MM.1S (cell line): ENCODE data around the gene OR10A5.

Source experiments
- DNase-seq: peaks from one replicate; pipeline ENCODE4 v3.0.0-alpha.2; 2015
- H2AFZ ChIP-seq: fragments of 300-600 bp; sonication (generic); 2 replicates; pipeline ENCODE4 v1.6.0; 2016; ENCODE audit warnings: antibody characterized with exemption, low read length
- H3F3A ChIP-seq: fragments of 300-600 bp; sonication (generic); 2 replicates; pipeline ENCODE4 v1.6.1; 2016; ENCODE audit warnings: mild to moderate bottlenecking, antibody characterized with exemption, low read length, moderate library complexity, mixed read lengths; ENCODE audit not compliant: insufficient read depth
- H3K27ac ChIP-seq: fragments of 300-600 bp; sonication (generic); 2 replicates; pipeline ENCODE4 v1.5.1; 2016; ENCODE audit warnings: mild to moderate bottlenecking, low read length
- H3K27me3 ChIP-seq: fragments of 300-600 bp; sonication (generic); replicated peaks from 2 replicates; pipeline ENCODE4 v1.6.0; 2016; ENCODE audit warnings: low read length; ENCODE audit not compliant: insufficient read depth
- H3K36me3 ChIP-seq: fragments of 300-600 bp; sonication (generic); replicated peaks from 2 replicates; pipeline ENCODE4 v1.6.1; 2016; ENCODE audit warnings: mild to moderate bottlenecking, low read length, mixed read lengths; ENCODE audit not compliant: insufficient read depth
- H3K4me1 ChIP-seq: fragments of 300-600 bp; sonication (generic); 2 replicates; pipeline ENCODE4 v1.6.1; 2016; ENCODE audit warnings: low read length, mixed read lengths
- H3K4me2 ChIP-seq: fragments of 300-600 bp; sonication (generic); 2 replicates; pipeline ENCODE4 v1.6.0; 2016; ENCODE audit warnings: low read depth, low read length
- H3K4me3 ChIP-seq: fragments of 300-600 bp; sonication (generic); 2 replicates; pipeline ENCODE4 v1.5.1; 2016; ENCODE audit warnings: low read length, mixed read lengths
- H3K79me2 ChIP-seq: fragments of 300-600 bp; sonication (generic); 2 replicates; pipeline ENCODE4 v1.6.1; 2016; ENCODE audit warnings: mixed run types, low read length, mixed read lengths
- H3K9ac ChIP-seq: fragments of 300-600 bp; sonication (generic); 2 replicates; pipeline ENCODE4 v1.6.1; 2016; ENCODE audit warnings: low read length, mixed read lengths
- H3K9me2 ChIP-seq: fragments of 300-600 bp; sonication (generic); replicated peaks from 2 replicates; pipeline ENCODE4 v1.6.1; 2016; ENCODE audit warnings: mild to moderate bottlenecking, low read length, mixed read lengths; ENCODE audit not compliant: insufficient read depth
- H3K9me3 ChIP-seq: fragments of 300-600 bp; sonication (generic); replicated peaks from 2 replicates; pipeline ENCODE4 v1.6.1; 2016; ENCODE audit warnings: mild to moderate bottlenecking, low read length, mixed read lengths; ENCODE audit not compliant: insufficient read depth
- H4K20me1 ChIP-seq: fragments of 300-600 bp; sonication (generic); 2 replicates; pipeline ENCODE4 v1.6.1; 2016; ENCODE audit warnings: mild to moderate bottlenecking, low read length, moderate library complexity, mixed read lengths; ENCODE audit not compliant: insufficient read depth
- CTCF ChIP-seq: fragments of 300-600 bp; sonication (generic); IDR thresholded peaks from 2 replicates; pipeline ENCODE4 v1.5.1; 2016; ENCODE audit warnings: antibody characterized with exemption, low read length, mixed read lengths
- EZH2 ChIP-seq: fragments of 300-600 bp; sonication (generic); optimal IDR thresholded peaks from 2 replicates; pipeline ENCODE3; 2017; ENCODE audit warnings: low read depth, mild to moderate bottlenecking, antibody characterized with exemption, low read length, mixed read lengths
- EZH2phosphoT487 ChIP-seq: fragments of 300-600 bp; sonication (generic); IDR thresholded peaks from 2 replicates; pipeline ENCODE4 v1.6.1; 2018; ENCODE audit warnings: antibody characterized with exemption, low read length

OR10A5 gene

GRCh38 chr11:6895010-6895409 is 49.5 kb downstream of the OR10A5 start:
- no peaks in the 10 kb centered on the region for H3F3A ChIP-seq
- peak; percentile 30 for DNase-seq
- H3K27ac ChIP-seq = no peak overlapping the region
- no peaks in the 10 kb centered on the region for H3K9me3 ChIP-seq
- no peaks in the 10 kb centered on the region for H3K9me2 ChIP-seq
- TF ChIP-seq EZH2 (no peak), EZH2phosphoT487 (no peak), CTCF (no peak)
- no peak overlapping the region for H2AFZ ChIP-seq
- H3K9ac ChIP-seq = no peak overlapping the region
- no peak overlapping the region for H3K4me3 ChIP-seq
- H4K20me1 ChIP-seq = no peaks in the 10 kb centered on the region
- H3K4me1 ChIP-seq = peaks cover 6% of the 10 kb centered on the region
- no peaks in the 10 kb centered on the region for H3K79me2 ChIP-seq
- H3K27me3 ChIP-seq = no peaks in the 10 kb centered on the region
- no peaks in the 10 kb centered on the region for H3K36me3 ChIP-seq
- no peak overlapping the region for H3K4me2 ChIP-seq
